HEK293T (cell line): ENCODE data around the gene C1QBP.

Experiments used
- CTCF ChIA-PET: fragments of 350-600 bp; formaldehyde crosslinking; extraction: SDS; loops from one replicate; lab custom pipeline; 2021; ENCODE audit warnings: antibody characterized with exemption, inconsistent platforms; lab: Yijun Ruan, JAX
- POLR2A ChIA-PET: fragments of 350-600 bp; formaldehyde crosslinking; extraction: SDS; loops from one replicate; lab custom pipeline; 2020; ENCODE audit warnings: antibody characterized with exemption, inconsistent platforms; lab: Yijun Ruan, JAX
- DNase-seq: peaks from one replicate; pipeline ENCODE4 v3.0.0; 2012; ENCODE audit warnings: mixed read lengths; ENCODE audit errors: extremely low spot score
- ARNT ChIP-seq: fragments of 450-650 bp; IDR thresholded peaks from 2 replicates; pipeline ENCODE4 v1.6.1; 2017; ENCODE audit warnings: mild to moderate bottlenecking
- BHLHE40 ChIP-seq: fragments of 450-650 bp; IDR thresholded peaks from 2 replicates; pipeline ENCODE4 v1.6.1; 2016; ENCODE audit warnings: mild to moderate bottlenecking, moderate library complexity, borderline replicate concordance
- CTBP1 ChIP-seq: fragments of 450-650 bp; IDR thresholded peaks from 2 replicates; pipeline ENCODE4 v1.6.1; 2016; ENCODE audit warnings: borderline replicate concordance
- ELF4 ChIP-seq: fragments of 450-650 bp; IDR thresholded peaks from 2 replicates; pipeline ENCODE4 v1.6.1; 2017; ENCODE audit warnings: antibody characterized with exemption
- FOXA1 ChIP-seq: fragments of 450-650 bp; IDR thresholded peaks from 2 replicates; pipeline ENCODE4 v1.6.1; 2016; ENCODE audit warnings: mild to moderate bottlenecking
- FOXK2 ChIP-seq: fragments of 450-650 bp; IDR thresholded peaks from 2 replicates; pipeline ENCODE4 v1.6.1; 2016; ENCODE audit warnings: mild to moderate bottlenecking
- FOXM1 ChIP-seq: fragments of 450-650 bp; IDR thresholded peaks from 2 replicates; pipeline ENCODE4 v1.6.1; 2017; ENCODE audit warnings: mild to moderate bottlenecking, borderline replicate concordance
- HDGF ChIP-seq: fragments of 450-650 bp; IDR thresholded peaks from 2 replicates; pipeline ENCODE4 v1.6.1; 2017; ENCODE audit warnings: antibody characterized with exemption, borderline replicate concordance
- L3MBTL2 ChIP-seq: fragments of 450-650 bp; conservative IDR thresholded peaks from 2 replicates; pipeline ENCODE4 v1.6.1; 2016; ENCODE audit warnings: mild to moderate bottlenecking
- LEF1 ChIP-seq: fragments of 450-650 bp; IDR thresholded peaks from 2 replicates; pipeline ENCODE4 v1.6.1; 2017; ENCODE audit warnings: mild to moderate bottlenecking, borderline replicate concordance
- NFRKB ChIP-seq: fragments of 450-650 bp; IDR thresholded peaks from 2 replicates; pipeline ENCODE4 v1.6.1; 2016; ENCODE audit warnings: mild to moderate bottlenecking, moderate library complexity
- SP1 ChIP-seq: fragments of 450-650 bp; IDR thresholded peaks from 2 replicates; pipeline ENCODE4 v1.6.1; 2017
- SUZ12 ChIP-seq: fragments of 450-650 bp; IDR thresholded peaks from 2 replicates; pipeline ENCODE4 v1.6.1; 2016; ENCODE audit warnings: mild to moderate bottlenecking
- TARDBP ChIP-seq: fragments of 450-650 bp; IDR thresholded peaks from 2 replicates; pipeline ENCODE4 v1.6.1; 2016
- ZNF384 ChIP-seq: fragments of 450-650 bp; IDR thresholded peaks from 2 replicates; pipeline ENCODE4 v1.6.1; 2016
- TF ChIP-seq, protein P1 (sequence below): fragments of 450-650 bp; IDR thresholded peaks from 2 replicates; pipeline ENCODE4 v1.6.1; 2016

C1QBP gene

DNA sequence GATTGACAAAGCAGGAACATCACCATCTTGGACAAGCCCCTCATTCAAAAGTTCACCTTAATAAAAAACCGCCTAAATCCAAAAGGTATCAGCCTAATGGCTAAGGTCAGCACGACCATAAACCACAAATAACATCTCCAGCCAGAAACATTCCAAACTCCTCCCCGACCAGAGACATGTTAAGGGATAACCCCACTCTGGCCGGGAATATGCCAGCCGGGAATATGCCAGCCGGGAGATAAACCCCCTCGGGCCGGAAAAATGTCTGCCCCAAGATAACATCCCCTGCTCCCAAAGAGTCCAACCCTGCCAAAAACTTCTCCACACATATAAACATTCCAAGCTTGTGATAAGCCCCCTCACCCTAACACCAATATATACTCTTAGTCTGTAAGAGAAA lies 28.5 kb upstream of the C1QBP start:
- TF ChIP-seq HDGF: no peak
- TF ChIP-seq BHLHE40: no peak
- no peak for TF ChIP-seq FOXM1
- TF ChIP-seq LEF1: no peak
- TF ChIP-seq SP1: no peak
- TF ChIP-seq L3MBTL2: no peak
- TF ChIP-seq FOXK2: no peak
- TF ChIP-seq TARDBP: no peak
- no peak for TF ChIP-seq ELF4
- TF ChIP-seq NFRKB: no peak
- no peak for TF ChIP-seq ZNF384
- TF ChIP-seq ARNT: no peak
- DNase-seq: no peak
- ChIA-PET CTCF (no interaction called here), POLR2A (interaction anchor here (1.6 to 4.8 kb wide), 2 partner anchors 18 to 58 kb away, joined by 4 to 71 read pairs; partner anchors contain the start of genes DERL2 and MIS12)

DNA sequence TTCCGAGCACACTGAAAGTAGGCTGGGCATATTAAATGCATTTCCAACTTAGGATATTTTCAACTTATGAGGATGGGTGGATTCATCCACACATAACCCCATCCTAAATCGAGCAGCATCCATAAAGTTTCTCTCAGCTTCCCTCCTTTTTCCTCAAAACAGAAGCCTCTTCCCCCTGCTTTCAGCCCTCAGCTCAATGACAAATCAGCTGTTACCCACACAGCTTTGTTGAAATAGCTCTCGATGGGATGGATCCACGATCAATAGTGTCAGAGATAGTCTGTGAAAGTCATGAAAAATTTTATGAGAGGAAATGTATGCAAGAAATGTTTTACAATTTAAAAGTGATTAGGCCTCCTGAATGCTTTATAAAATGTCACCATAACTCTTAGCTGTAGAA lies 27.3 kb upstream of the C1QBP start:
- CTCF ChIA-PET: no interaction called here
- TF ChIP-seq TARDBP: no peak
- no peak for TF ChIP-seq CTBP1
- TF ChIP-seq, protein P1, sequence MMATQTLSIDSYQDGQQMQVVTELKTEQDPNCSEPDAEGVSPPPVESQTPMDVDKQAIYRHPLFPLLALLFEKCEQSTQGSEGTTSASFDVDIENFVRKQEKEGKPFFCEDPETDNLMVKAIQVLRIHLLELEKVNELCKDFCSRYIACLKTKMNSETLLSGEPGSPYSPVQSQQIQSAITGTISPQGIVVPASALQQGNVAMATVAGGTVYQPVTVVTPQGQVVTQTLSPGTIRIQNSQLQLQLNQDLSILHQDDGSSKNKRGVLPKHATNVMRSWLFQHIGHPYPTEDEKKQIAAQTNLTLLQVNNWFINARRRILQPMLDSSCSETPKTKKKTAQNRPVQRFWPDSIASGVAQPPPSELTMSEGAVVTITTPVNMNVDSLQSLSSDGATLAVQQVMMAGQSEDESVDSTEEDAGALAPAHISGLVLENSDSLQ: no peak
- no peak for TF ChIP-seq NFRKB
- POLR2A ChIA-PET: interaction anchor here (0.6 to 4.2 kb wide), 3 partner anchors 20 to 274 kb away, joined by 3 to 22 read pairs (median 4); partner anchors contain the start of genes C1QBP, DERL2, MIS12 and ZNF594
- DNase-seq: no peak

DNA sequence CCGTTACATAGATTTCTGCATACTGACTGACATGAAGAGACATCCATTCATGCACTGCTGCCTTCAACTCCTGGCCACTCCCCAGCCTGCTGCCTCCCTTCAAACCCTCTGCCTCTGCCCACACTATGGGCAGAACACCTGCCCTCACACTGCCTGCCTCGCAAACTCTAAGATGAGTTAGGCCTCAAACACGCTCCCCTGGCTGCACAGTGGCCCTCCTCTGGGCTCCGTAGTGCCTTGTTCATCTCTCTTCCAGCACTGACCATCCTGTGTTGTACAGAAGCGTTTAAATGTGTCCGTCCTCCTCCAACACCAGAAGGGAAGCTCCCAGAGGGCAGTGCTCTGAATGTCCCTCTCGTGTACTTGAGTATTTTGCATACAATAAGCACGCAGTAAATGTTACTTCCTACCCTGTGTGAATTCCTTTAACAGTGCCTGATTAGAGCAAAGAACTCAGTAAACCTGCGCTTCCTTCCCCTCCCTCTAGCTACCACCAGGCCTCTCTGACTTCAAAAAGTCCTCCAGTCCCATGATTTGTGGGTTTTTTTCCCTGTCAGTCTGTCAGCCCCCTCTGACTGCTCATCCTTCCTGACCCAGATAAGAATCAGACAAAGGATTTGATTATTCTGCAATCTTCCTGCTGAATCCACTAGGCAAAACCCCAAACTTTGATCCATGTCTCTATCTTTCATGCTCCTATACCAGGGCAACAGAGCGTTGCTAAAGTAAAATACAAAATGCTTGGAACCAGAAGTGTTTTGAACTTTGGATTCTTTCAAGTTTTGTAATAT lies 26.0 kb upstream of the C1QBP start:
- CTCF ChIA-PET: interaction anchor here (0.9 kb wide), 1 partner anchor 26 kb away, joined by 3 read pairs; the partner anchor contains the start of gene C1QBP
- TF ChIP-seq FOXA1 (no peak), FOXM1 (no peak), SP1 (no peak), LEF1 (no peak), L3MBTL2 (no peak), FOXK2 (no peak), ZNF384 (no peak), HDGF (no peak), ARNT (no peak), CTBP1 (no peak), NFRKB (no peak), ELF4 (no peak), BHLHE40 (no peak), SUZ12 (no peak), TARDBP (no peak)
- TF ChIP-seq, protein P1: no peak
- DNase-seq: no peak
- POLR2A ChIA-PET: interaction anchor here (0.6 to 4.2 kb wide), 2 partner anchors 21 to 26 kb away, joined by 3 to 22 read pairs; partner anchors contain the start of genes C1QBP, DERL2 and MIS12

DNA sequence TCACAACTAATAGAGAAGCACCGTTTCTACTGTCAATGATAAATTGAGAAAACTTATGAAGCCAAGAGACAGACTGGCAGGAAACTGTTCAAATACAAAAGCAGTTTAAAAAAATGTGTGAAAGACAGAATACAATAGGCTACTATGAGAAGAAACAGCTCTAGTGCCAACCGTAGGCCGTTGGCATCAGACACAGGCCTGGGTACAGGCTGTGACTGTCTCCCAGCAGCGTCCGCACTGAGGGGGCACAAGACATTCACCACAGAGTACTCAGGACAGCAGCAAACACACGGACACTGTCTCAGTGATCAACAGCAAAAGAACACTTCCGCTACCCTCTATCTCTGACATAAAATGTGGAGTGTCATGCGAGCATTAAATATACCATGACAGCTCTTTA lies 7.8 kb upstream of the C1QBP start:
- POLR2A ChIA-PET: no interaction called here
- no peak for TF ChIP-seq ZNF384
- TF ChIP-seq FOXA1: no peak
- no peak for TF ChIP-seq L3MBTL2
- no peak for TF ChIP-seq FOXK2
- TF ChIP-seq BHLHE40: no peak
- TF ChIP-seq ARNT: no peak
- no peak for TF ChIP-seq FOXM1
- TF ChIP-seq TARDBP: no peak
- TF ChIP-seq SP1: no peak
- no peak for TF ChIP-seq HDGF
- TF ChIP-seq SUZ12: no peak
- TF ChIP-seq, protein P1: no peak
- no peak for TF ChIP-seq NFRKB
- TF ChIP-seq LEF1: no peak
- TF ChIP-seq CTBP1: no peak
- no peak for TF ChIP-seq ELF4
- DNase-seq: no peak
- CTCF ChIA-PET: no interaction called here

DNA sequence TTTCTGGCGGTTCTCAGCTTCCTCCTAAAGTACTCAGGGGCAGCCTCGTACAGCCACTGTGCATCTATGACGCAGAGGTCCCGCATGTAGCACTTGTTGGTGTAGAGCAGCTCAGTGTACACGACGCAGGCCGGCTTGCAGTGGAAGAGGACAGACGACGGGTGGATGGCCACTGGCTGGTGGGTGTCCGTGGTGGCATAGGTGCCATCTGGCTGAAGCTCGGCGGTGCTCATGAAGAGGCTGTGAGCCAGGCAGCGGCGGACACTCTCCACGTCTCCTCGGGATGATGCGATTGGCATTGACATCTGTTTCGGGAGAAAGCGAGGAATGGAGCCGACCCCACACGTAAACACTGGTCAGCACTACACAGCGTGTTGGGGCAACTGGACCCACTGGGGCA lies 5.3 kb upstream of the C1QBP start:
- no peak for DNase-seq
- CTCF ChIA-PET: no interaction called here
- POLR2A ChIA-PET: no interaction called here
- TF ChIP-seq L3MBTL2 (no peak), ARNT (no peak), LEF1 (no peak), SP1 (no peak)

DNA sequence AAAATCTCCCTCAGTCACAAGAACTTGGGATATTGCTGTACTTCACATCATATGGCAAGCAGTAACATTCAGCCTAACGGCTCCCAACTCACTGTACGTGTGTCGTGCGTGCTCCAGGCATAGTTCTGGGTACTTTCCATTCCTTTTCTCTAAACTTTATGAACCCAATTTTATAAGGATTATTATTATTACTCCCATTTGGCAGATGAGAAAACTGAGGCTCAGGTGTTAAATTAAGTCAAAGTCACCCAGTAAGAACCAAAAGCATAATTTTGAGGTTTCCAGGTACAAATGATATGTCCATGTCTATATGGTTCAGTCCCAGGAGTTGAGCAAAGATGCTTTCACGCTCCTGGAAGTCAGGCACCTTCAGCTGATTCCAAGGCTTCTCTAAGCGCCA lies 4.8 kb upstream of the C1QBP start:
- ChIA-PET CTCF (no interaction called here), POLR2A (no interaction called here)
- TF ChIP-seq ZNF384: no peak
- TF ChIP-seq NFRKB: no peak
- no peak for TF ChIP-seq FOXK2
- no peak for TF ChIP-seq L3MBTL2
- no peak for TF ChIP-seq ARNT
- no peak for TF ChIP-seq SUZ12
- no peak for TF ChIP-seq TARDBP
- TF ChIP-seq HDGF: no peak
- no peak for TF ChIP-seq LEF1
- no peak for TF ChIP-seq FOXA1
- no peak for TF ChIP-seq CTBP1
- TF ChIP-seq BHLHE40: no peak
- TF ChIP-seq ELF4: no peak
- no peak for TF ChIP-seq SP1
- TF ChIP-seq, protein P1: no peak
- no peak for TF ChIP-seq FOXM1
- DNase-seq: no peak
